H9 (cell line): ENCODE results near the gene TRMT44. TPM values are rescaled to one million over a fixed set of nuclear protein-coding genes. Genes with fewer than 3 reads are reported as not detected.

Experiments used
- DNase-seq: peaks from one replicate; pipeline ENCODE4 v3.0.0-alpha.2; 2017
- H2AFZ ChIP-seq: one replicate; pipeline ENCODE4 v1.6.1; 2013; ENCODE audit warnings: mild to moderate bottlenecking, low read length, control low read depth, moderate library complexity
- H2AK5ac ChIP-seq: 2 replicates; pipeline ENCODE4 v1.6.1; 2013; ENCODE audit warnings: low read length, control low read depth, mixed read lengths; ENCODE audit not compliant: insufficient read length
- H2BK120ac ChIP-seq: one replicate; pipeline ENCODE4 v1.6.1; 2013; ENCODE audit warnings: low read depth, mild to moderate bottlenecking, low read length, control low read depth, inconsistent platforms; ENCODE audit not compliant: poor library complexity, severe bottlenecking
- H2BK12ac ChIP-seq: 2 replicates; pipeline ENCODE4 v1.6.1; 2013; ENCODE audit warnings: low read length, control low read depth, mixed read lengths, low read depth; ENCODE audit not compliant: insufficient read length
- H2BK15ac ChIP-seq: 2 replicates; pipeline ENCODE4 v1.6.1; 2013; ENCODE audit warnings: low read depth, low read length, control low read depth
- H2BK20ac ChIP-seq: one replicate; pipeline ENCODE4 v1.6.1; 2013; ENCODE audit warnings: low read depth, mild to moderate bottlenecking, low read length, control low read depth, inconsistent platforms; ENCODE audit not compliant: poor library complexity, severe bottlenecking
- H2BK5ac ChIP-seq: 2 replicates; pipeline ENCODE4 v1.6.1; 2013; ENCODE audit warnings: low read length, control low read depth, mixed read lengths; ENCODE audit not compliant: insufficient read length
- H3K14ac ChIP-seq: 2 replicates; pipeline ENCODE4 v1.6.1; 2013; ENCODE audit warnings: low read length, control low read depth; ENCODE audit not compliant: insufficient read depth
- H3K18ac ChIP-seq: 2 replicates; pipeline ENCODE4 v1.6.1; 2013; ENCODE audit warnings: low read depth, mild to moderate bottlenecking, mixed read lengths, low read length, control low read depth; ENCODE audit not compliant: insufficient read length
- H3K23ac ChIP-seq: 2 replicates; pipeline ENCODE4 v1.6.1; 2013; ENCODE audit warnings: low read length, control low read depth, mixed read lengths, low read depth; ENCODE audit not compliant: insufficient read length
- H3K23me2 ChIP-seq: 2 replicates; pipeline ENCODE4 v1.6.1; 2013; ENCODE audit warnings: low read depth, mild to moderate bottlenecking, mixed read lengths, low read length, control low read depth; ENCODE audit not compliant: insufficient read length, poor library complexity, severe bottlenecking
- H3K27ac ChIP-seq: 2 replicates; pipeline ENCODE4 v1.5.1; 2013; ENCODE audit warnings: low read length, control low read depth, mixed read lengths, low read depth; ENCODE audit not compliant: insufficient read length
- H3K27me3 ChIP-seq: 2 replicates; pipeline ENCODE4 v1.6.1; 2013; ENCODE audit warnings: low read length, control low read depth, inconsistent platforms; ENCODE audit not compliant: insufficient read depth
- H3K4ac ChIP-seq: 2 replicates; pipeline ENCODE4 v1.6.1; 2013; ENCODE audit warnings: low read depth, mild to moderate bottlenecking, control low read depth, inconsistent platforms, low read length, moderate library complexity
- H3K4me1 ChIP-seq: 2 replicates; pipeline ENCODE4 v1.6.1; 2013; ENCODE audit warnings: low read length, control low read depth, inconsistent platforms; ENCODE audit not compliant: insufficient read depth
- H3K4me2 ChIP-seq: 2 replicates; pipeline ENCODE4 v1.6.1; 2013; ENCODE audit warnings: low read length, control low read depth, mixed read lengths; ENCODE audit not compliant: insufficient read length, insufficient read depth
- H3K56ac ChIP-seq: 2 replicates; pipeline ENCODE4 v1.6.1; 2013; ENCODE audit warnings: low read depth, mild to moderate bottlenecking, mixed read lengths, low read length, control low read depth; ENCODE audit not compliant: insufficient read length
- H3K79me1 ChIP-seq: 2 replicates; pipeline ENCODE4 v1.6.1; 2013; ENCODE audit warnings: low read depth, mild to moderate bottlenecking, moderate library complexity, low read length, control low read depth, inconsistent platforms; ENCODE audit not compliant: insufficient read depth, poor library complexity, severe bottlenecking
- H3K79me2 ChIP-seq: 2 replicates; pipeline ENCODE4 v1.6.1; 2013; ENCODE audit warnings: low read length, control low read depth, inconsistent platforms; ENCODE audit not compliant: insufficient read depth
- H3K9ac ChIP-seq: 2 replicates; pipeline ENCODE4 v1.6.1; 2013; ENCODE audit warnings: low read length, control low read depth, mixed read lengths; ENCODE audit not compliant: insufficient read length; ENCODE audit errors: extremely low read depth
- H3K9me3 ChIP-seq: one replicate; pipeline ENCODE4 v1.6.1; 2013; ENCODE audit warnings: low read depth, low read length, inconsistent platforms; ENCODE audit not compliant: control insufficient read depth
- H3T11ph ChIP-seq: one replicate; pipeline ENCODE4 v1.6.1; 2013; ENCODE audit warnings: mild to moderate bottlenecking, low read length, control low read depth, inconsistent platforms
- H4K20me1 ChIP-seq: one replicate; pipeline ENCODE4 v1.6.1; 2013; ENCODE audit not compliant: control insufficient read depth, insufficient read length, insufficient read depth
- H4K5ac ChIP-seq: 2 replicates; pipeline ENCODE4 v1.6.1; 2013; ENCODE audit warnings: low read depth, mild to moderate bottlenecking, mixed read lengths, low read length, control low read depth; ENCODE audit not compliant: insufficient read length
- H4K8ac ChIP-seq: replicated peaks from 2 replicates; pipeline ENCODE4 v1.6.1; 2013; ENCODE audit warnings: low read length, control low read depth, mixed read lengths, low read depth; ENCODE audit not compliant: insufficient read length
- H4K91ac ChIP-seq: 2 replicates; pipeline ENCODE4 v1.6.1; 2013; ENCODE audit warnings: low read depth, mild to moderate bottlenecking, moderate library complexity, mixed read lengths, low read length, control low read depth; ENCODE audit not compliant: insufficient read length
- H3K27ac Mint-ChIP-seq, 3 experiments: 2 replicates in 2 of 3; 3 replicates in 1 of 3; pipeline ENCODE4 v1.8.0; 2020 to 2021; ENCODE audit warnings: mixed read lengths in 3 of 3, mild to moderate bottlenecking in 1 of 3, moderate library complexity in 1 of 3
- H3K27me3 Mint-ChIP-seq: 2 replicates; pipeline ENCODE4 v1.8.0; 2021; ENCODE audit warnings: low read depth, mild to moderate bottlenecking, moderate library complexity, mixed read lengths
- H3K36me3 Mint-ChIP-seq, 3 experiments: 2 replicates in 2 of 3; 3 replicates in 1 of 3; pipeline ENCODE4 v1.8.0; 2020 to 2021; ENCODE audit warnings: low read depth in 3 of 3, mixed read lengths in 3 of 3; ENCODE audit not compliant: insufficient read depth in 1 of 3
- H3K4me1 Mint-ChIP-seq, 2 experiments: 2 replicates each; pipeline ENCODE4 v1.8.0; 2020; ENCODE audit warnings: mixed read lengths in 2 of 2
- H3K4me3 Mint-ChIP-seq, 2 experiments: 2 replicates in 1 of 2; 3 replicates in 1 of 2; pipeline ENCODE4 v1.8.0; 2020 to 2021; ENCODE audit warnings: mild to moderate bottlenecking in 2 of 2, mixed read lengths in 2 of 2, moderate library complexity in 1 of 2
- H3K9me3 Mint-ChIP-seq, 2 experiments: 2 replicates in 1 of 2; 3 replicates in 1 of 2; pipeline ENCODE4 v1.8.0; 2020; ENCODE audit warnings: mild to moderate bottlenecking in 2 of 2, mixed read lengths in 2 of 2, moderate library complexity in 1 of 2
- WGBS: extraction: QIAGEN DNeasy Blood & Tissue Kit; methylation state at CpG from one replicate; pipeline ENCODE4 v1.1.7; 2013; ENCODE audit warnings: missing lambda C conversion rate, low lambda C conversion rate, mixed read lengths; ENCODE audit not compliant: insufficient read length; ENCODE audit errors: extremely low coverage; 5-methylcytosine and 5-hydroxymethylcytosine counted together
- total RNA-seq: library from RNA; stranded (reverse); gene quantifications from 2 replicates; pipeline ENCODE4 v1.2.1, GENCODE V29; 2021
- TF ChIP-seq, protein P1 (sequence below): fragments of 200-600 bp; sonication (generic); conservative IDR thresholded peaks from 3 replicates; pipeline ENCODE4 v1.8.0; 2021; ENCODE audit warnings: antibody characterized with exemption, mild to moderate bottlenecking

Gene TRMT44
- total RNA-seq, 1 experiment from 2014 or later = 22.8 TPM

DNA sequence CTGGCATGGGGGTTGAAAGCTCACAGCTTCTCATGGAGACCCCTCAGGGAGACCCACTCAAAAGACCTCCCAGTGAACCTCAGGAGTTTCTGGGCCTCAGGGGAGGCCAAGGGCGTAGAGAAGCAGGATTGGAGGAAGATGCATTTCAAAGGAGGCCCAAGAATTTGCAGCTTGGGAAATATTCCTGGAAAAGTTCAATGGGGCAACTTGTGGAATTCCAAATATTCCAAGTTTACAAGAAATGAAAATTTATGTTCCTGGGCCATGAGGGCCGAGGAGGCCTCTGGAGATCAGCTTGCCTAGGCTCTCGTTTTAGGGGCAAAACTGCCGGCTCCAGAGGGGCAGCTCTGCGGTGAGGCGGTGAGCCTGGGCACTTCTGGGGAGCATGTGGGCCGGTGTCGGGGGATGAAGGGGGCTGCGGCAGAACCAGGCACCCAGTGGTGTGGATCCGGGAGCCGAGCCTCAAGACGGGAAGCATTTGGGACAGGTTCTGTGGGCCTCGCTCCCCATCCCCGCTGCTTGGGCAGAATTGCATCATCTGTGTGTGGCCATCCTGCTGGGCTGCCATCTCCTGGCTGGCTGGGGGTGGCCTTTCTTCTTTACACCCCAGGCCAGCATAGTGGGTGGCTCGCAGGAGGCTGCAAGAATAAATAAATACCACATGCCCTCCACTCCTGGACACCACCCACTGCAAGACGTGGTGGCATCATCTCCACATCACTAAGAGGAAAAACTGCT lies 85.0 kb downstream of the TRMT44 start:
- Histone ChIP-seq H3K18ac (no peak overlapping the region), H3K4ac (no peak overlapping the region), H2AK5ac (no peak overlapping the region), H4K91ac (no peak overlapping the region), H3K27me3 (no peaks in the 10 kb centered on the region), H3K4me2 (no peak overlapping the region), H3K27ac (no peak overlapping the region), H2BK20ac (no peak overlapping the region), H3K23ac (no peak overlapping the region), H3K9ac (no peak overlapping the region), H2AFZ (no peak overlapping the region), H3K23me2 (no peaks in the 10 kb centered on the region), H2BK120ac (no peak overlapping the region), H3K79me1 (no peaks in the 10 kb centered on the region), H3K4me1 (no peaks in the 10 kb centered on the region), H3K14ac (no peak overlapping the region), H3K79me2 (no peaks in the 10 kb centered on the region), H4K20me1 (no peaks in the 10 kb centered on the region), H3T11ph (no peak overlapping the region), H2BK15ac (no peak overlapping the region), H2BK5ac (no peak overlapping the region), H4K5ac (no peak overlapping the region), H4K8ac (no peak overlapping the region), H3K9me3 (no peaks in the 10 kb centered on the region), H3K56ac (no peak overlapping the region), H2BK12ac (no peak overlapping the region)
- TF ChIP-seq, protein P1, sequence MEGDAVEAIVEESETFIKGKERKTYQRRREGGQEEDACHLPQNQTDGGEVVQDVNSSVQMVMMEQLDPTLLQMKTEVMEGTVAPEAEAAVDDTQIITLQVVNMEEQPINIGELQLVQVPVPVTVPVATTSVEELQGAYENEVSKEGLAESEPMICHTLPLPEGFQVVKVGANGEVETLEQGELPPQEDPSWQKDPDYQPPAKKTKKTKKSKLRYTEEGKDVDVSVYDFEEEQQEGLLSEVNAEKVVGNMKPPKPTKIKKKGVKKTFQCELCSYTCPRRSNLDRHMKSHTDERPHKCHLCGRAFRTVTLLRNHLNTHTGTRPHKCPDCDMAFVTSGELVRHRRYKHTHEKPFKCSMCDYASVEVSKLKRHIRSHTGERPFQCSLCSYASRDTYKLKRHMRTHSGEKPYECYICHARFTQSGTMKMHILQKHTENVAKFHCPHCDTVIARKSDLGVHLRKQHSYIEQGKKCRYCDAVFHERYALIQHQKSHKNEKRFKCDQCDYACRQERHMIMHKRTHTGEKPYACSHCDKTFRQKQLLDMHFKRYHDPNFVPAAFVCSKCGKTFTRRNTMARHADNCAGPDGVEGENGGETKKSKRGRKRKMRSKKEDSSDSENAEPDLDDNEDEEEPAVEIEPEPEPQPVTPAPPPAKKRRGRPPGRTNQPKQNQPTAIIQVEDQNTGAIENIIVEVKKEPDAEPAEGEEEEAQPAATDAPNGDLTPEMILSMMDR = no peak
- Mint-ChIP-seq H3K9me3 (peaks cover 5 to 13% of the 10 kb centered on the region in 2 experiments; a peak in 4 of 5 replicates), H3K4me3 (no peak overlapping the region), H3K27ac (0 out of 7 replicates have a peak overlapping the region, but pooled peaks of 1 of the 3 experiments have one; percentile 18), H3K36me3 (peaks cover 0 to 10% (median 4%) of the 10 kb centered on the region in 3 experiments; a peak in 6 of 7 replicates), H3K4me1 (peaks cover 11 to 12% of the 10 kb centered on the region in 2 experiments), H3K27me3 (peaks cover 2% of the 10 kb centered on the region; the same call in 1 of the 2 replicates)
- no CpG with 5 or more reads among the region's 16 CpGs for WGBS
- DNase-seq = no peak

Other genes with a start within 250 kb of the TRMT44 start
- 0.39 and 0.74 TPM in 2 replicates for gene SH3TC1, start 241.5 kb upstream of the TRMT44 start, total RNA-seq
- gene HTRA3, start 171.0 kb upstream of the TRMT44 start, total RNA-seq = 2.9 and 3.0 TPM in 2 replicates
- gene ACOX3, start 54 bp upstream of the TRMT44 start, total RNA-seq = 13.1 and 13.8 TPM in 2 replicates
- gene GPR78, start 139.6 kb downstream of the TRMT44 start, total RNA-seq = 3.1 and 3.4 TPM in 2 replicates
- 36.4 and 37.3 TPM in 2 replicates for gene CPZ, start 152.0 kb downstream of the TRMT44 start, total RNA-seq